Peyer's patch (tissue), 4 donors: Measurements from ENCODE around the gene KRT4.

Experiments used
- CTCF ChIP-seq, 6 experiments: fragments of 450-650 bp in 4 of 6; fragments of 200-600 bp in 2 of 6; sonication (generic) in 1 of 6; IDR thresholded peaks; one replicate each; pipeline ENCODE4 v1.5.1; 2017 to 2019; ENCODE audit warnings: antibody characterized with exemption in 6 of 6, mild to moderate bottlenecking in 3 of 6, moderate library complexity in 1 of 6
- POLR2A ChIP-seq, 2 donors: fragments of 450-650 bp; IDR thresholded peaks; one replicate each; pipeline ENCODE4 v1.5.1; 2017; ENCODE audit warnings: antibody characterized with exemption in 2 of 2, mild to moderate bottlenecking in 2 of 2, moderate library complexity in 2 of 2

GRCh38 chr12:52802442-52802841 is 11.5 kb downstream of the KRT4 start:
- TF ChIP-seq CTCF (IDR thresholded peaks at IDR 0.05), result no peak
- no peak for TF ChIP-seq POLR2A (IDR thresholded peaks at IDR 0.05)
